HG03575 (cell line): ENCODE results near the gene C1orf105.
"Not testable (repeated sequence)": the region's sequence is repeated elsewhere in the genome, so short reads cannot be mapped to it uniquely, and the experiment has no call there.

Experiments
- ATAC-seq: cut with Tn5 transposase; IDR thresholded peaks from one replicate; pipeline ENCODE4 v1.9.1; 2021; ENCODE audit not compliant: unreplicated experiment, insufficient number of reproducible peaks, low FRiP score; ENCODE audit errors: extremely low read depth

The C1orf105 gene

GRCh38 chr1:172476218-172476811 lies 55.8 kb downstream of the C1orf105 start:
- no peak for ATAC-seq

DNA sequence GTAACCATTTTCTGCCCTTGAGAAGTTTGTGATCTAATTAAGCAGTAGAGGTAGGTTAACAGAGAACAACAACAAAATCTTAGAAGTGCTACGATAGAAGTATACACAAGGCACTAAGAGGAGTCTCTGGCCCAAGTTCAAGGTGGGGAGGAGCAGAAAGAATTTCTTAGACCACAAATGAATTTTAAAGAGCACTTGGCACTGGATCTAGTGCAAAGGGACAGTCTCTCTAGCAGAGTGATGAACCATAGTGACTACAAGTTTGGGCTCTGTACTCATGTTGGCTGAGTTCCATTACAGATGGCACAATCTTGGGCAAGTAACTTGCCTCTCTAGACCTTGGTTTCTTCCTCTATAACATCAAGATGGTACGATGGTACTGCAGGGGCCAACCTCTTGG lies 56.7 kb downstream of the C1orf105 start:
- ATAC-seq, result no peak

DNA sequence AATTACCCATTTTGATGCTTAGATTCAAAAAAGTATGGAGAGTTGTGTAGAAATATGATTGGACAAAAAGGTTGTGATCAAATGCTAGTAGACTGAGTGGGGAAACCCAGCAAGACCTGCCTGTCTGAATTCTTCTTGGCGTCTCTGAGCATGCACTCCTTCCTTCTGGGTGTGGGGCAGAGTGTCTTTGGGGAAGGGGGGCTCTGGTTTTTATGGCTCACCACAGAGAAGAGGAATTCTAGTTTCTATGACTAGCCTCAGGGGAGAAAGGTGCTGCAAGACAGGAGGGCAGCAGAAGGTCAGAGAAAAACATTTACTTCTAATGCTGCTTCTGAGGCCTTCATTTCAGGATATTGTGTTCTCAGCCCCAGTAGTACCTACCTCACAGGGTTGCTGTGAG lies 57.3 kb downstream of the C1orf105 start:
- ATAC-seq, result no peak

- no peak for ATAC-seq
Measured at GRCh38 chr1:172478485-172478884, 58.0 kb downstream of the C1orf105 start.

- ATAC-seq, result no peak
Measured at GRCh38 chr1:172480431-172480830, 59.9 kb downstream of the C1orf105 start.

GRCh38 chr1:172482044-172482443 lies 61.6 kb downstream of the C1orf105 start:
- ATAC-seq, result no peak

GRCh38 chr1:172483448-172483847 lies 63.0 kb downstream of the C1orf105 start:
- no peak for ATAC-seq

DNA sequence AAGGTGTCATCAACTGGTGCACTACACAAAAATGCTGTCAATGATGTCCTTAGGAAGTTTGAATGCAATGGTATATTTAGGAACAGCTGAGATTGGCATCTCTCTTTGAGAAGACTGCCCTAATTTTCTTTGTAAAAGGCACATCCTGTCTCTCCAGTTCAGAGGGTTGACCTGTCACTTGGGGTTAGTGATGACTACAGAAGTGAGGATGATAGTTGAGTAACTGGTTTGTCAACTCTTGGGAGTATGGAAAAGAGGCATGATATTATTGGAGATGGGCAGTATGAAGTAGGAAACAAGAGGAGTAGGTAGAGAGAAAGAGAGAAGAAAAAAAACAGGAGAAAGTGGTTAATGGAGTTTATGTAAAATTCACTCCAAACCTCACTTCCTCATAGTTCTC lies 63.8 kb downstream of the C1orf105 start:
- no peak for ATAC-seq

- no peak for ATAC-seq
Measured at GRCh38 chr1:172485626-172486025, 65.1 kb downstream of the C1orf105 start.

- ATAC-seq, result no peak
Measured at GRCh38 chr1:172486805-172487454, 66.4 kb downstream of the C1orf105 start.

DNA sequence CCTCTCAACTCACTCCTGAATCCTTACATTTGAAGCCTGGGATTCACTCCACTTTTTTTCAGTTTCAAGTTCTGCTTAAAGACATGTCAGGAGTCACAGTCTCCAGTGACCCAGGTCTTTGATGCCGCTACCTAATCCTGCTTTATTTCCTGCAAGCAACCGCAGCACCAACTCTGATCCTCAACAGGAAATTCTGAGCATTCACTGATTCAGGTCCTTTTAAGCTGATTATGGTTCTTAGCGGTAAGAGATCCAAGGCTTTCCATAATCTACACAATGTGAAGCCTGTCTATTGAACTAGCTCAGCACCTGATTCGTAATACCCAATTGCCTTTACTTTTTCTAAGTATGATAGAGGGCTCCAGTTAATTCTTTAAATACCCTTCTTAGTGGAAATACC lies 67.1 kb downstream of the C1orf105 start:
- no peak for ATAC-seq

DNA sequence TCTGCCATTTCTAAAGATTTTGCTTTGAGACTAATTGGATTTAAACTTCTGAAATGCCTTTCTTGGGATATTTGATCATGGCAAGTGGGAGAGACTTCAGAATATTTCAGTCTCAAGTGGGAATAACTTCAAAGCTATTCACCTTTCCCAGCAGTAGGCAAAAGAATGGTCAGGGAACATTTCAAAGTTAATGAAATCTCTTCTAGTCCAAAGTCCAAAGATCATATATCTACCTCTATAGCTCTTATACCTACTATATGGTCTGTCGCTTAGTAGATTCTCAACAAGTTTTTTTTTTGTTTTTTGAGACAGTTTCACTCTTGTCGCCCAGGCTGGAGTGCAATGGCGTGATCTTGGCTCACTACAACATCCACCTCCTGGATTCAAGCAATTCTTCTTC lies 67.9 kb downstream of the C1orf105 start:
- ATAC-seq, result no peak

GRCh38 chr1:172489847-172490246 lies 69.4 kb downstream of the C1orf105 start:
- ATAC-seq, result no peak

DNA sequence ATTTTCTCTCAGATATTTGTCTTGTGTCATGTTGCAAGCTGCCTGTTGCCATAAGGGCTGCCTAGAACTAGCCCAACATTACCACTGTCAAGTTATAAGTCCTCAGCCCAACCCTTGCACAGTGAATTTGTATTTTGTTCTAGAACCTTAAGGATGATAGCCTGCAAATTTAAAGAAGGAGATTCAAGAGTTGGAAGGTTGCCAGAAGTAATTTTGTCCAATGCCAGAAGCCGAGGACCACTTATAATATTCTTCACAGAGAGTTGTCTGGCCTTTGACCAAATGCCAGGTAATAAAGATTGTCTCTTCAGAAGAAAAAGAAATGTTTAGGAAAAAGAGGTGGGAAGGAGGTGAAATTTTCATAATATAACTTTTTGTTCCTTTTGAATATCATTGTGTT lies 71.9 kb downstream of the C1orf105 start:
- ATAC-seq, result no peak

DNA sequence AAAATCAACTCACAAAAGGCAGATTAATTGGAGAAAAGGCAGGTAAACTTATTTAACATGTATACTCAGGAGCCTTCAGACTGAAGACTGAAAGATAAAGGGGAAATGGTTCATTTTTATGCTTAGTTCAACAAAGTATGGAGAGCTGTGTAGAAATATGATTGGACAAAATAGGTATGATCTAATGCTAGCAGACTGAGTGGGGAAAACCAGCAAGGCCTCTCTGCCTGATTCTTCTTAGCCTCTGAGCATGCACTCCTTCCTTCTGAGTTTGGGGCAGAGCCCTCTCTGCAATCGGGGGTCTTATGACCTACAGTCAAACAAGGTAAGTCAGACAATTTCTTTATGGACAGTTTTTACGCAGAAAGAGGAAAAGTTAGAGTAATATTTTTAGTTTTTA lies 73.7 kb downstream of the C1orf105 start:
- ATAC-seq, result no peak

GRCh38 chr1:172496127-172496526 lies 75.6 kb downstream of the C1orf105 start:
- not testable (repeated sequence) for ATAC-seq

DNA sequence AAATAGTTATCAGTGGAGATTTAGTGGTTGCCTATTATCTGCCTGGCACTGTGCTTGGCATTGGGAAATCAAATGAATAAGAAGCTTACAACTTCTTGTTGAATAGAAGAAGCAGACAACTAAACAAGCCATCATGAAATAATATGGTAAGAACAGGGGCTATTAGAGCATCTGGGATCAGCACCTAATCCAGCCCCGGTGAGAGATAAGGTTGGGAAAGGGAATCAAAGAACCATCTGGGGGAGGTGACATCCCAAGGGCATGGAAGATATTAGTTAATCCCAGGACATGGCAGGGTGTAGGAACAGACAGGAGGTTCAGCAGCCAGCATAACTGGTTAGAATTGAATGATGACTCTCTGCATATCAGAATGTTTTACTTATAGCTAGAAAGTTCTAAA lies 76.2 kb downstream of the C1orf105 start:
- ATAC-seq, result no peak

DNA sequence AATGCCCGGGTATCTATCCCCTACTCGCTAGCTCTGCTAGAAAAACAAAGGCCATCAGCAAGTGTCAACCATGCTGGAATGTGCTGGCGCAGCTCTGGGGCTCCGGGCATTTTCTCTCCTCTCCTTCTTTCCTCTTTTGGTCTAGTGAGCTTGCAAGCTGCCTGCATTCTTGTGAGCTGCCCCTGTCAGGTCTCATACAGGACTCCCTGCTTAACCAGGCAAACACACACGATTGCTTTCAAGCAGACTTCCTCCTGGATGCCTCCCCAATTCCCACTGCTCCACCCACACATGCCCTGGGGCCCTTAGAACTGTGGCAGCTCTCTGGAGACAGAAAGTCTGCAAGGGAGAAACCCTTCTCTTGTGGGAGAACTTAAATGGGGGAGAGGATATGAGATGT lies 76.7 kb downstream of the C1orf105 start:
- no peak for ATAC-seq

DNA sequence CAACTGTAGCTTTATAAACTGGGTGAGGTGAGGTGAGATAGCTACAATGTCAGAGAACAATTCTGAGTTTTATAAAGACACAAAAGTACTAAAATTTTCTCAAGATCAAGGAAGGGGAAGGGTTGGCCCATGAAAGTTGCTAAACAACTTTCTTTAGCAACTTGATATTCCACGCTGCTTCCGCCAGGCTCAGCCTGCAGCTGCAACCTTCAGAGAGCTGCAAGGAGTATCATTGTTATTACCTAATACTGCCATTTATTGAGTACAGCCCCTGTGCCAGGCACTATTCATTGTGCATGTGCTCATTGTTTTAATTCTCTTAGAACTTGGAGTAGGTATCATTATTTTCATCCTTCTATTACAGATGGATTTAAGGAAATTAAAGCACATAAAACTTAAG lies 78.4 kb downstream of the C1orf105 start:
- ATAC-seq, result no peak

GRCh38 chr1:172499636-172500141 lies 79.2 kb downstream of the C1orf105 start:
- no peak for ATAC-seq

DNA sequence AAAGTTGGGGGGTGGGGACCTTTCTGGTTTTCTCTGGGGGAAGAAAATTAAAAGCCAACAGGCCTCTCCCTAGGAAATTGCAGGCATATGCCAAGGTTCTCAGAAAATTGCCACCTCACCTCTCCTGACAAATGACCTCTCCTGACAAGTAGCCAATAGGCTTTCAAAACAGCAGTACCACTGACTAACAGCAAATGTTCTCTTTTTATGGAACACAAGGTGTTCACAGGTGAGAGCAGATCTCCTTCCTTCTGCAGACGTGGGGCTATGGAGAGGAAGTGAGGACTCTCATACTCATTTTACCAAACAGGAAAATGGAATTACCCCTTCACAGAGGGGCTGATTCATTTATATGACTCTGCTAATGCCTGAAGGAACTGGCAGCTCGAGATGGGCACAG lies 79.7 kb downstream of the C1orf105 start:
- no peak for ATAC-seq
